Femur (tissue), 1 donor: ENCODE data around the gene CFAP61.

Experiments used
- DNase-seq: peaks from one replicate; pipeline ENCODE4 v3.0.0-alpha.2; 2017

The CFAP61 gene

GRCh38 chr20:20286061-20286460 is 233.7 kb downstream of the CFAP61 start:
- DNase-seq, result no peak

- no peak for DNase-seq
Observed at GRCh38 chr20:20289331-20289730, 237.0 kb downstream of the CFAP61 start.

- DNase-seq, result no peak
Observed at GRCh38 chr20:20292472-20292871, 240.1 kb downstream of the CFAP61 start.

DNA sequence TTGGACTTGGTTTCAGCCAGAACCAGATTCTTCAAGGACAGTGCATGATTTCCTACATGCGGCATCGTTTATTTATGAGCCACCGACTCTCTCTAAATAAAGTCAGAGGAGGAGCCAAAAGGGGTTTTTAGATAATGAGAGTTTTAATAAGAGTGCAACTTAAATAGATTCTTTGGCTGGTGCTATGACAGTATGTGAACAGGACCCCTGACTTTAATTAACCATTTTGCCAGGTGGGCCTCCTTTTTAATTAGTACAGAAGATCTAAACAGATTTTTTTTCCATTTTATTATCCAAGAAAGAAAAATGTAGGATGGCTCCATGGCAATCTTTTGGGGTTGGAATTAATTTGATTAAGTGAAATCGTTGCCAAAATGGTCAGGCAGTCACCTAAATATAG is 240.8 kb downstream of the CFAP61 start:
- no peak for DNase-seq

DNA sequence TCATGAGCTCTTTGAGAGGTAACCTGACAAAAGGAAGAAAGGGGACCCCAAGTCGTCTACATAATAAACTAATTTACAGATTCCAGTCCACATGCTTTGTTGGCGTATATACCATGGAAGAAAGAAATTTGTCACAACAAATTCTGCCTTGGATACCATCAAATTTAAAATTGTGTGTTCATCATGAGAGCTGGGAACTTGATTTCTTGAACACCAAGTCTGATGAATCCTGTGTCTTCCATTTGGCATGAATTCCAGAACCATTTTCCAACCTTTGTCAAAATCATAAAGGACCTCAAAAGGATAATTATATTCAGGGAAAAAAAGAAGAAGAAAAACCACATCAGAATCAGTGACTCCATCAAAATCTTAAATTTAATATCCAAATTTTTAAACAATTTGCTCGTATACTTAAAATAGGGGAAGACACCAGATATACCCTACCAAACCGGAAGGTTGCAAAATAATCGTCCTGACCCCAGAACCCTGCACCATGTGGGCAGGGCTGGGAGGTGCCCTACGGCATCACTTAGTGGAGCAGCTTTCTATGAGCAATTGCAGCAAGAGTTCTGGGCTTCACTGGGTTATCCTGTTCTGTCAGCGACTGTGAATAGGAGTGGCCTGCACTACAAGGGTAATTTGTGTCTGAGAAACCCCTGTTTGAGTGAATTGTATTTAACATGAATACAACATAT is 241.5 kb downstream of the CFAP61 start:
- DNase-seq, result no peak

- DNase-seq, result no peak
Observed at GRCh38 chr20:20295621-20296498, 243.5 kb downstream of the CFAP61 start.

GRCh38 chr20:20297181-20297580 is 244.8 kb downstream of the CFAP61 start:
- no peak for DNase-seq

DNA sequence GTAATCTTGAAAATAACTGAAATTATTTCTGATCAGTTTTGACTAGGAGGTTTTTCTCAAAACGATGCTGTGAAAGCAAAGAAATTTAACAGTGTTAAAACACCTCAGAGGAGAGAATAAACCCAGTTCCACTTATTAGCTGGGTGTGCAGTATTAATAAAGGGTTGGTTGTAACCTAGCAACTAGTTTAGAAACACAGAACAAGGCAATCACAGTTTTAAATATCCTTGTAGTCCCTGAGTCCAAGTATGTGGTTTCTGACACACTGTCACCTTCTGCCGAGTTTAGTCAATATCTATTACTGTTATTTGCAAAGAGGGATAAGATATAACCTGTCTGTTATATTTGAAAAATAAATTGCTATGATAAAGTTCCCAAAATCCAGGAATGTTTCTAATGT is 245.4 kb downstream of the CFAP61 start:
- DNase-seq, result no peak

- no peak for DNase-seq
Observed at GRCh38 chr20:20299904-20300303, 247.6 kb downstream of the CFAP61 start.

- DNase-seq, result no peak
Observed at GRCh38 chr20:20303320-20303719, 251.0 kb downstream of the CFAP61 start.

- no peak for DNase-seq
Observed at GRCh38 chr20:20303742-20304141, 251.4 kb downstream of the CFAP61 start.

DNA sequence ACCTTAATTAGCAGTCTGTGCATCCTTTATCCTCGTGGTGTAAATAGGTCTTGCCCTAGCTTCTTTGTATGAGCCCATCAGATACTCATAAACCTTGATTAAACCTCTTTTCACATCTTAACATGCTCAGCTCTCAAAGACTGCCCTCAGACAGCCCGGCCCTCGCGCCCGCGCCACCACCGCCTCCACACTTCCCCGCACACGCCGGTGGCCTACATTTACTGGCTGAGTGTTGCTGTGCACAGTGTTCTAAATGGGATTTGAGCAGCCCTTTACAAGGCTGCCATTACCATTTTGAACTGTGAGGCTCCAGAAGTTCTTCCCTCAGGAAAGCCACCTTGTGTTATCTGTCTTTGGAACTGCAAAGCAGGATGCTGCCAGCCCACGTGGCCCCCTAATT is 252.6 kb downstream of the CFAP61 start:
- no peak for DNase-seq

- no peak for DNase-seq
Observed at GRCh38 chr20:20312562-20312961, 260.2 kb downstream of the CFAP61 start.

DNA sequence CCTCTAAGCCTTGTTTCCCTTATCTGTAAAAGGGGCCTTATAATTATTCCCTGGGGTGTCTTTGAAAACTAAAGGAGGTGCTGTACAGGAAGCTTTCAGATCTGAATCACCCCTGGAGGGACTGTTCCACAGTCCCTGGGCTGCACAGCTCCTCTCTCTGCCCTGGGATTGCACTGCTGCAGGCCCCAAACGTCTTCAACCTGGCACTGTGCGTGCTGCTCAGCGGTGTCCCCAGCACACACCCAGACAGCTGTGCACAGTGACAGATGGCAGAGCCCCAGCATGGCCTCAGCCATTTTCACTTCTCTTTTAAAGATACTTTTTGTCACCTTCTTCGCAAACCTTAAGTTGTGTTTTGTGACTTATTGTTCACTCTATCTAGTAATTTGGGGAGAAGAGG is 264.9 kb downstream of the CFAP61 start:
- peak; percentile 40 for DNase-seq

DNA sequence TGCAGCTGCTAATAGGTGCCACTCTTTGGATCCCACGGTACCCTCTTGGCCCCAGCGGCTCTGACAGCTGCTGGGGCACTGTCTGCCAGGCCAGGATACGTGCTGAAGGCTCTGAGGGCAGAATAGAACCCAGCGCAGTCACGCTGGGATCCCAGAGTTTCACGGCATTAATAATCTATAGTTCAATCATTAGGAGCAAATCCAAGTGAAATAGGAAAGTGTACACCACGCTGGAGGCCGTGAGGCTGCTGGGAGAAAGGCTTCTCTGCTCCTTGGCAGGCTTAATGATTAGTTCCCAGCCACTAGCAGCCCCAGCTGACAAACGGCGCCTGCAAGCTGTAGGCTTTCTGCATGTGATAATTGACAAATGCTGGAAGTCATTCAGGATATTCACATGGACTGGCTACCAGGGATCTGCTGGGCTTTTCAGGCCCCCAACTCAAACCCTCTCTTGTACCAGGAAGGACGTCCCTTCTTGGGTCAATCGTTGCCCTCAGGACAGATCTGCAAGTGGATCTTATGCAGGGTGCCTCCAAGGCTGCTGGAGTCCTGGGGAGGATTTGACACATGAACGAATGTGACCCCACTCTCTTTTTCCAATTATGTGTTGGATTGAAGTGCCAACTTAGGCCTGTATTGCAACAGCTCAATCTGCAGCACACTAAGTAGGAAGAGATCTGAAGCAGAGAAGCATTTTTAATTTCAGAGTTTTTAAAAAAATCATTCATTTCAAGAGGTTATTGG is 265.5 kb downstream of the CFAP61 start:
- DNase-seq, result peak; percentile 35

GRCh38 chr20:20318365-20319161 is 266.2 kb downstream of the CFAP61 start:
- DNase-seq, result peak; percentile 34

DNA sequence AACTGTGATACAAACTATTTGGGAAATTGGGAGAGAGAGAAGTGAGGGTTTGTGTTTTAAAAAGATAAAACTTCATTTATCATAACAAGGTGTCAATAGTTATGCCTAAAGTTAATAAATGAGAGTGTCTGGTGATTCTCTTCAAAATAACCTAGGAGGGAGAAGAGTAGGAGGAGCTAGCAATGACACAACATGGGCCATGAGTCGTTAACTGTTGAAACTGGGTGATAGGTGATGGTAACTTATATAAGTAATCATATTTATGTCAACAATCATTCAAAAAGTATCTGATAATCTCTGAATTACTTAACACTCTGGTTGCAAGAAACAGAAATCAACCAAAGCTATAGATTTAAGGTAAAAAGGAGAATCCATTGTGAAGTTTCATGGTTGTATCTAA is 268.8 kb downstream of the CFAP61 start:
- no peak for DNase-seq

DNA sequence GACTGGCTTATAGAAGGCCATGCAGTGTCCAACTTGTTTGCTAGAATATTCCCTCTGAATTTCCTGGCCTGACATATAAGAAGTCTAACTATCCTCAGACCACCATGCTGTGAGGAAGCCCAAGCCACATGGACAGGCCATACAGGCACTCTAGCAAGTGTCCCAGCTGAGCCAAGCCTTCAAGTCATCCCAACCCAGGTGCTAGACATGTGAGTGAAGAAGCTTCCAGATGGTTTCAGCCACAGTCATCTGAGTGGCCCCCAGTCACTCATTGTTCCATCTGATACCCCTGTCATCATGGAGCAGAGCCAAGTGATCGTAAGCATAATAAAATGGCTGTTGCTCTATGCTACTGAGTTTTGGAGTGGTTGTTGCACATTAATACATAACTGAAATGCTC is 269.6 kb downstream of the CFAP61 start:
- no peak for DNase-seq

GRCh38 chr20:20322912-20323311 is 270.6 kb downstream of the CFAP61 start:
- no peak for DNase-seq

GRCh38 chr20:20327746-20328145 is 275.4 kb downstream of the CFAP61 start:
- DNase-seq, result no peak

DNA sequence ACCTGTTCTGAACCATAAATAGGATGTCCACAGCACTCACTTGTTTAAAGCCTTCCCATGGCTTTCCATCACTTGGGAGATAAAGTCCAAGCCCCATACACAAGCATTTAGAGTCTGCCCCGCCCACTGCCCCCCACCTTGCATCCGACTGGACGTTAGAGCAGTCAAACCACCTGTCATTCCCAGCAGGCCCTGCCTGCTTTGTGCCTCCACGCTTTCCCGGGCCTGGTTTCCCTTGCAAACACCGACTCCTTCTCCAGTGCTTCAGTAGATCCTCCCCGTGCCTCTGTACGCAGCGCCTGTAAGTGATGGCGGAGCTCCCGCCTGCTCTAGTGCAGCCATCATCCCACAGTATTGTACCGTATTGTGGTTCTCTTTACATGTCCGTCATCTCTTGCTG is 277.2 kb downstream of the CFAP61 start:
- DNase-seq, result no peak

- DNase-seq, result no peak
Observed at GRCh38 chr20:20331156-20331555, 278.8 kb downstream of the CFAP61 start.

GRCh38 chr20:20331817-20332216 is 279.5 kb downstream of the CFAP61 start:
- DNase-seq, result no peak
